GM21786 (cell line): ENCODE measurements around the gene RRP1.

Experiments
- ATAC-seq: cut with Tn5 transposase; IDR thresholded peaks from one replicate; pipeline ENCODE4 v1.9.1; 2021; ENCODE audit not compliant: unreplicated experiment

The RRP1 gene

DNA sequence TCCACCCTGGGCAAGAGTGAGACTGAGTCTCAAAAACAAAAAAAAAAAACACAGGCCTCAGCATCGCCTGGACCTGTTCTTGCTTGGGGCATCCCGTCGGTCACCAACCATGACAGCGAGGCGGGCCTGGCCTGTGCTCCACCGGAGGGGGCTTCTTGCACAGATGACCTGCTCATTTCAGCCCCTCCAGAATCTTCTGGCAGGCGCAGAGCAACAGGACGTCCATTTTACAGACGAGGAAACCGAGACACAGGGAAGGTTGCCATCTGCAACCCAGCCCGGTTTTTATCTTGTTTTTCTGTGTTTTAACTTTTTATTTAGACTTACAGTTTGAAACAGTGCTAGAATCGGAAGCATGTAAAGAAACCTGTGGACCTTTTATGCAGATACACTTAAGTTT, 14.2 kb upstream of the RRP1 start:
- no peak for ATAC-seq

DNA sequence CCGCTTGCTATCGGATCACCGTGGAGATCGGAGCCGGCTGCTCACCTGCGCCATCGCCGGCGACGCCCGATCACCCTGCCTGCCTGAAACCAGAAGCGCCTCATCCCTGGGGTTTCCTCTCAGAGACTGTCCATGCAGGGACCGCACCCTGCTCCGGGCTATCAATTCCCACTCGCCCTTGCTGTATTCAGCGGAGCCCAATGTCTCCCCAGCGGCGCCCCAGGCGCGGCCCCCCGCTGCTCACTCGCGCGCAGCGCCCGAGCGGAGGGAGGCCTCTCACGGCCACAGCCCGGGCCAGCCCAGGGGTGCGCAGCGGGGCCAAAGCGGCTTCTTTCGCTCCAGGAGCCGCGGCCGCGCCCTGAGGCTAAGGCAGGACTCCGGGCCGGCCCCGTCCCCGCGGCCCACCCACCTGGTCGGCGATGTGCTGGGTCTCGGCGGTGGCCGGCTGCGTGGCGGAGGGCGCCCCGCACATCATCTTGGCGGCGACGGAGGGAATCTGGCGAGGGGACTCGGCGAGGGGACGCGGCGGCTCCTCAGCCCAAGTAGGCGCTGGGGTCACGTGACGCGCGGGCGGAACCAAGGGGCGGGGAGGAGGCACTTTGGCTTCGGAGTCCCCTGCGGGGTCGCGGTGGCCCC, 13.5 kb upstream of the RRP1 start, which contains the start of gene CSTB:
Gene CSTB, minus strand, starts transcription at position 514 of the 636 bp plus-strand sequence. Its CDS starts 39 bp downstream, at position 475.
- peak; percentile 61 for ATAC-seq

DNA sequence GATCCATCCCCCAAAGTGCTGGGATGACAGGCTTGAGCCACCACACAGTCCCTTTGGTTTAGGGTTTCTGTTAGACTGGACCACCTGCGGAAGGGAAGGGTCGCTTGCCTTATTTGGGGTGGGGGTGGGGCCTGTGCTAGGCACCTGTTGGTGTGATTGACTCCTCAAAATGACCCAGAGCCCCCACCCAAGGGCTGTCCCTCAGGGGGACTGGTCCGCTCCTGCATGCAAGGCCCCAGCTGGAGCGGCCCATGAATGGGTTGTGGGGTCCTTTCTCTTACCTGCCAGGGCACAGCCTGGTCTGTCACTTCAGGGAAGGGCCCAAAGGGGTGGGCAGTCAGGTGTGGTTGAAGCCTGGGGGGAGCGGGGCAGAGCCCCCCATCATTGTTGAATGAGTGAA, 11.4 kb upstream of the RRP1 start:
- ATAC-seq: no peak

DNA sequence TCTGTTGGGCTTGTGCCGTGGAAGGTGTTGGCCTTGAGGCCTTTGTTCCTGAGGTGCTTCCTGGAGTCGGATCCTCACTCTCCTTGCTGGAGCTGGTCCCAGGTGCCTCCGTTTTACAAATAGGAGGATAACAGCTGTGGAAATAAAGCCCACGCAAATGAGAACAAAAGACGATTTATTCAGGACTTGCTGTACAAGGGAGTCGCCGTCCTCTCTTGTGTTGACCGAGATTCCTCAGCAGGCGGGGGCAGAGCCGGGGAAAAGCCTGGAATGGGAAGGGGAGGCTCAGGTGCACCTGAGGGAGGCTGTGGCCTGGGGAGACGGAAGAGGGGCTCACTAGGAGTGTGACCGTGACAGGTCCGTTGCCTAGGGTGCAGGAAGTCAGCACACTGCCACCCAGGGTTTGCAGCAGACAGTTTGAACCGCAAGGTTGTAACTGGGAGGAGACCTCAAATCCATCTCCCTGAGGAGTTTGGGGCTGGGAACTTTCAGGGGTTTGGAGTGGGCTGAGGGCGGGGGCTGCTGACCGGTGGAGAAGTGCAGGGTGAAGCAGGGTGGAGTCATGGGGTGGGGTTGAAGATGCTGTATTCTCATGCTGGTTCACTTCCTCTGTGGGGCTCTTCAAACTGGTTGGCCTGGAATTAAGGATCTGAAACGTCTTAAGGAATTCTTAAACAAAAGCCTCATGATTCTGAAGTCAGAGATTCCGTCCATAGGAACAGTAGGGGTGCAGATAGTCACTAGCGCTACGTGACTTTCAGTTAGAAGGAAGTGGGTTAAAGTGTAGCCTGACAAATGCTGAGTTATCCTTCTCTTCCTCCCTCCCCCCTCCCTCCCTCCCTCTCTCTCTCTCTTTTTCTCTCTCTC, 10.7 kb upstream of the RRP1 start:
- no peak for ATAC-seq

DNA sequence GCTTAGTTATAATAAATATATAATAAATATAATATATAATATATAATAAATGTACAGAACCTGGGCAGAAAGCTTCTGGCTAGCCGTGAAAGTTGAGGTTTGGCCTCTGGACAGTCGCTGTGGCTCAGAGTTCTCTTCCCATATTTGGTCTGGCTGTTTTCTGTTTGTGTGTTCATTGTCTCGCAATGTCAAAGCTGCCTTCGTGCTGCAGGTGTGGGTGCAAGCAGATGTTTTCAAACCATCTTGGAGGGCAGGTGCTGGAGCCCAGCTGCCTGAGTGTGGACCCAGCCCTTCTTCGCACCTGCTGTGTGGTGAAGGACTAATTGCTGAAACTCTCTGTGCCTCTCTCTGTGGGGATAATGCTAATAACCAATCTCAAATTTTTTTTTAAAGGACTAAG, 9.7 kb upstream of the RRP1 start:
- ATAC-seq: no peak

DNA sequence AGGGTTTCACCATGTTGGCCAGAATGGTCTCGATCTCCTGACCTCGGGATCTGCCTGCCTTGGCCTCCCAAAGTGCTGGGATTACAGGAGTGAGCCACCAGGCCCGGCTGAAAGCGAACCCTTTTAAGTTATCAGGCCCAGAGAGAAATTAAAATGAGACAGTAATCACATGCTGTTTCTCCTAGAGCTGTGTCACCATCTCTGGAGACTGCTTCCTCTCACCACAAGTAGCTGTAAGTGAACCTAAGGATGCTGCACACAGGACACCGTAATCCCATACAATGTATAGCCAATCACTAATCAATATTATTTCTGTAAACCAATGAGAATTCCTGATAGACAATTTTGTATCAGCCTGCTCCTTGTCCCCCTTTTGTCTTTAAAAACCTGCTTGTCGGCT, 7.5 kb upstream of the RRP1 start:
- no peak for ATAC-seq

DNA sequence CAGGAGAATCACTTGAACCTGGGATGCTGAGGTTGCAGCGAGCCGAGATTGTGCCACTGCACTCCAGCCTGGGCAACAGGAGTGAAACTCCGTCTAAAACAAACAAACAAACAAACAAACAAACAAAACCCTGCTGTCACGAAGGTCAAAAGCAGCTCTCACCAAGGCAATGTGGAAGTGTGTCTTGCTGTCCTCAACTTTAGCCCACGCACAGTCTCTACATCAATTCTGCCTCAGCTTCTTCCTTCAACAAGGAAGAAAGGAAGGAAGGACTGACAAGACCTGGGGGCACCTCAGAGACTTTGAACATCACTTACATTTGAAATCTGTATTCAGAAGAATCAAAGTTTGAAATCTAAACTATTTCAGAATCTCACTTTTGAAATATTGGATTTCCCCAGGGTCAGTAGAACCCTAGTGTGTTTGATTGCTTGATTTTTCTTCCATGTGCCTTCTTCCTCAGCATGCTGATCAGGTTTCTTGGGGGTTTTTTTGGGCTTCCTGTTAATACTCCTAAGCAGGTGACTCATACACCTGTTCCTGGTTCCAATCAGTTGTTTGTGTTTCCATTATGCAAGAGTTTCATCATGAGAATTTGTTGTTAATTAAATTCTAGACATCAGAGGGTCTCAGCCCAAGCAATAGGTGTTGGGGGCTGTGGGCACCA, 6.8 kb upstream of the RRP1 start:
- no peak for ATAC-seq

DNA sequence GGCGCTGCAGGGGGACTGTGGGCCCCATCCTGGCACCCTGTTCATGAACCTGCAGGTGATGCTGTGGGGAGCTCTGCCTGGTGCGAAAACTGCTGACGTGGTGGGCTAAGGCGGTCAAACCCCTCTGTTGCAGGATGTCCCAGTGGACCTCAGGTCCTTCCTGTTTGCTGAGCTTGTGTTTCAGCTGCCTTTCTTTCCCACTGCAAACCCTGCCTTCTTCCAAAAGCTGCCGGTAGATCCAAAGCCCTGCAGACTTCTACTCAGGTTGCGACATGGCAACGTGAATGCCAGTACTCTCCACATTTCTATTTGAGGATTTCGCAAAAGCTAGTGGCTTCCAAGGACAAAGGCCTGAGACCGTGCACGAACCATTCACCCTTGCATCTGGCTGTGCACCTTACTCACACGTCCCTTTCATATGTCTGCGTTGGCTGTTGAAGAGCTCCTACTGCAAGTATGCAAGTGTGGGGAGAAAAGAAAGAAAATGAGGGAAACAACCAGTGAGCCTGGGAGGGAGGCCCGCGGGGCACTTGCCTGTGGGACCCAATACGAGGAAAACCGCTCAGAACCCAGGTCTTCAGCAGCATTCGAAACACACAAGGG, 6.2 kb upstream of the RRP1 start:
- ATAC-seq: no peak

DNA sequence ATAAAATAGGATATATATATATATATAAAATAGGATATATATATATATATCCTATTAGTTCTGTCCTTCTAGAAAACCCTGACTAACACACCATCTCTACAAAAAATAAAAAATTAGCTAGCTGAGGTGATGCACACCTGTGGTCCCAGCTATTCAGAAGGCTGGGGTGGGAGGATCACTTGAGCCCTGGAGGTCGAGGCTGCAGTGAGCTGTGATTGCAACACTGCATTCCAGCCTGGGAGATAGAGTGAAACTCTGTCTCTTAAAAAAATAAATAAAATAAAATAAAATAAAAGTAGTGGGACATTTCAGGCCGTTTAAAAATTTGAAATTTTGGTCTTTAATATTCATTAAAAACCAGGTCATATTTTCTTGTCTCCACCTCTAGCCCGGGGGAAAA, 4.2 kb upstream of the RRP1 start:
- ATAC-seq: no peak

DNA sequence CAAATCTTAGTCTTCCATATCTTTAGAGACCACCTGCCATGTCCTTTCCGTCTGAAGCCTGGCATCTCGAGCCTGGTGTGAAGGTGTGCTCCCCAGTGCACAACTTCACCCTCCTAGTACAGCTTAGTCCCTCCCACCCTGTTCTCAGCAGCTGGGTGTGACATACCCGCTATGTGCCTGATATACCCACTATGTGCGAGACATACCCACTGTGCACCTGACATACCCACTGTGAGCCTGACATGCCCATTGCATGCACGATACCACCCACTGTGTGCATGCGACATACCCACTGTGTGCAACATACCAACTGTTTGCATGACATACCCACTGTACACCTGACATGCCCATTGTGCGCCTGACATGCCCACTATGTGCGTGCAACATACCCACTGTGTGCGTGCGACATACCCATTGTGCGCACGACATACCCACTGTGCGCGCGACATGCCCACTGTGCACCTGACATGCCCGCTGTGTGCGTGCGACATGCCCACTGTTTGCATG, 3.0 kb upstream of the RRP1 start:
- no peak for ATAC-seq

DNA sequence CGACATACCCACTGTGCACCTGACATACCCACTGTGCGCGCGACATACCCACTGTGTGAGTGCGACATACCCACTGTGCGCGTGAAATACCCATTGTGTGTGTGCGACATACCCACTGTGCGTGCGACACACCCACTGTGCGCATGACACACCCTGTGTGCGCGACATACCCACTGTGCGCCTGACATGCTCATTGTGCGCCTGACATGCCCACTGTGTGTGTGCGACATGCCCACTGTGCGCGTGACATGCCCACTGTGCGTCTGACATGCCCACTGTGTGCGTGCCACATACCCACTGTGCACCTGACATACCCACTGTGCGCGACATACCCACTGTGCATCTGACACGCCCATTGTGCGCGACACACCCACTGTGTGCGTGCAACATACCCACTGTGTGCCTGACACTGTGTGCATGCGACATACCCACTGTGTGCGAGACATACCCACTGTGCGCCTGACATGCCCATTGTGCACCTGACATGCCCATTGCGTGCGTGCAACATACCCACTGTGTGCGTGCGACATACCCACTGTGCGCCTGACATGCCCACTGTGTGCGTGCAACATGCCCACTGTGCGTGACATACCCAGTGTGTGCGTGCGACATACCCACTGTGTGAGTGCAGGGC, 2.5 kb upstream of the RRP1 start:
- ATAC-seq: no peak

DNA sequence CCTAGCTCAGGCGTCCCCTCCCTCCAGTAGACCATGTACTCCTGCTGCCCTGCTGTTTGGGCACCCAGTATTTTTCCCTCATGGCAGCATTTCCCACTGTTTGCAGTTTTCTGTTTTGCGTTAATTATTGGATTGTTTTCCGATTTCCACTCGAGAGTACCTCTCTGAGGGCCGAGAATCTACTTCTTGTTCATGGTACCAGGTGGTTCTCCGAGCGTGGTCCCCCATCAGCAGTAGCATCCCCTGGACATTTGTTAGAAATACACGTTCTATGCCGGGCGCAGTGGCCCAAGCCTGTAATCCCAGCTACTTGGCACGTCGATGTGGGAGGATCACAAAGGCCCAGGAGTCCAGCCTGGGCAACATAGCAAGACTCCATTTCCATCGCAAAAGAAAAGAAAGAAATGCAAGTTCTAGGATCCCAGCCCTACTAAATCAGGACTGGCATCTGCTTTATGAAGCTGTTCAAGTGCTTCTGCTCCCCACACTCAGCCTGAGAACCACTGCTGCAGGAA, 690 bp downstream of the RRP1 start:
- ATAC-seq: no peak

DNA sequence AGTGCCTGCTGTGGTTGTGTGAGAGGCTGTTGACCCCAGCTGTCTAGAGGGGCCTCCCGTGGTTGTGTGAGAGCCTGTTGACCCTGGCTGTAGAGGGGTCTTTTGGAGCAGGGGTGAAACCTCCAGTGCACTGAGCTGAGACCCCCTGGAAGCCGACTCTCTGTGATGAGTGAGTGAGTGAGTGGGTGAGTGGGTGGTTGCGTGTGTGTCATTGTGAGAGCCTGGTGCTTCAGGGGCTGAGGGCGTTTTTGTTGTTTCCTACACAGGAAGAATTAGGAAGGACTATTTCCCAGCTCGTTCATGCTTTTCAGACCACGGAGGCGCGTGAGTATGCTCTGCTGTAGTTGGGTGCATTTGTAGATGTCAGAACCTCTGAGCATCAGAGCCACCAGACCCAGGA, 3.0 kb downstream of the RRP1 start:
- no peak for ATAC-seq

DNA sequence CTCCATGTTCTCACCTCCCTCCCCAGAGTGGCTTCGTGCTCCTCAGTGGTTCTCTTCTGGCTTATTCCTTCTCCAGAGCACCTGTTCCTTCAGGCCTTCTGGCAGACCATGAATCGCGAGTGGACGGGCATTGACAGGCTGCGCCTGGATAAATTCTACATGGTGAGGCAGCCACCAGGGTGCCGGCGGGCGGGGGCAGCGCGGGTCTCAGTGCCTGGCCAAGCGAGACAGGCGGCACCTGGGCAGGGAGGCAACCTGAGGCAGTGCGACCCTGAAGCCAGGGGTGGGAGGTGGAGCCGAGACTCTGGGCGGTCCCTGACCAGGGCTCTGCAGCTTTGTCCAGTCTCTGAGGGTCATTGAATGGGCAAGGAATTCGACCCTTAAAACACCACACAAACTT, 3.9 kb downstream of the RRP1 start:
- no peak for ATAC-seq

DNA sequence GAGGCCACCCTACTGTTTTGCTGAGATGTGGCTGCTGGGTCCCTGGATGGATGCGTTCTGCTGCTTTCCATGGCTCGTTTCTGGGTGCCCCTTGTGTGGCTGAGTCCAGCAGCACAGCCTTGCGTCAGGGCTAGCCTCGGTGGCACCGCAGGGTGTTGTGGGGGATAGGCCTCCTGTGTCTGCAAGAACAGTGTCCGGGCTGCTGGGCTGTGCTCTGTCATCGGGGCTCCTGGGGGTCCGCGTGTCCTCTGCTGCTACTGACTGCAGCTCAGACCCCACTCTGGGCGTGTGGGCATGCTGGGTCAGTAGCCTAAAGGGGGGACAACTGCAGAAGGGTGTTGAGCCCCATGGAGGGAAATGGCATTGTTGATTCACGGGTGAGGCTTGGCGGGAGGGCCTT, 4.9 kb downstream of the RRP1 start:
- no peak for ATAC-seq

DNA sequence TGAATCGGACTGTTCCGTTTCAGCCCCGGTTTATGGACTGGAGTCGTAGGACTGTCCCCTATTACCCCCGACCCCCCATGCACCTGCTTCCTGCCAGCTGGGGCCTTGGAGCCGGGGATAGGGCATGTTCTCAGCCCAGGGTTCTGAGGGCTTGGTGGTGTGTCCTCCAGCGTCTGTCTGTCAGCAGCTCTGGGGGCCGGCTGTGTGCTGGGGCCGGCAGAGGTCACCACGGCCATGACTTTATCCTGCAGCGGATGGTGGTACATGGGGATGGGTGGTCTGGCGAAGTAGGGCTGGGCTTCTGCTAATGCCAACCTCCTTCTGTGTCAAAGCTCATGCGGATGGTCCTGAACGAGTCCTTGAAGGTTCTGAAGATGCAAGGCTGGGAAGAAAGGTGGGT, 5.5 kb downstream of the RRP1 start:
- ATAC-seq: no peak

DNA sequence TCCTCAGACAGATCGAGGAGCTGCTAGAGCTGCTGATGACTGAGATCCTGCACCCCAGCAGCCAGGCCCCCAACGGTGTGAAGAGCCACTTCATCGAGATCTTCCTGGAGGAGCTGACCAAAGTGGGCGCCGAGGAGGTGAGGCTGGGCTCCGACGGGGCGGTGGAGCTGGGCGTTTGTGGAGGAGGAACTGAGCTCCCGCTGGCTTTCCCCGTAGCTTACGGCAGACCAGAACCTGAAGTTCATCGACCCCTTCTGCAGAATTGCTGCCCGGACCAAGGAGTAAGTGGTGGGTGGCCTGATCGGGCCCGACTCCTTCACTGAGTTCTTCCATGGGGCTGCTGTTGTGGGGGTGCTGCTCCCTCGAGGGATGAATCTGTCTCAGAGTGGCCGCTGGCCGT, 8.0 kb downstream of the RRP1 start:
- no peak for ATAC-seq

DNA sequence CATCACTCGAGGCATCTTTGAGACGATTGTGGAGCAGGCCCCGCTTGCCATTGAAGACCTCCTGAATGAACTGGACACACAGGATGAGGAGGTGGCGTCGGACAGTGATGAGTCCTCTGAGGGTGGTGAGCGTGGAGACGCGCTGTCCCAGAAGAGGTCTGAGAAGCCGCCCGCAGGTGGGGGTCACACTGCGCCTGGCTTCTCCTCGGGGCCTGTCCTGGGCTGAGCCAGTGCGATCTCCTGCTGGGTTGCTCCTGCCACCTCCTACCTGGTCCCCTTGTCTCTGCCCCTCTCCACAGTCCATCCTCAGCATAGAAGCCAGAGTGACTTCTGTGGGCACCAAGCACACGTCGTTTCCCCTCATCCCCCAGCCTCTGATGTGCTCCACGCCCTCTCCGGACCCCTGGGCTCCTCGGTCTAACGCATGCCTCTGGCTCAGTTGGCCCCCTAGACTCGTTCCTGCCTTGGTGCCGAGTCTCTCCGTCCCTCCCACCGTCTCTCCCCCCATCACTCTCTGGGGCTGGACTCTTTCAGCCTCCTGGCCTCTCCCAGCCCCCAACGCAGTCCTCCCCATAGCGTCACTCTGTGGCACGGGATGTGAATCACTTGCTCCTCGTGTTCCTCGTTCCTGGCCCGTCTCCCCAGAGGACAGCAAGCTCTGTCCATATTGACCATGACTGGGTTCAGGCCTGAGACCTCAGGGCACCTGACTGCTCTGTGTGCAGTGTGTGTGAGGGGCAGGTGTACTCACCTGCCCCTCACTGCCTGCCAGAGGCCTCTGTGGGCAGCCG, 8.7 kb downstream of the RRP1 start:
- no peak for ATAC-seq

DNA sequence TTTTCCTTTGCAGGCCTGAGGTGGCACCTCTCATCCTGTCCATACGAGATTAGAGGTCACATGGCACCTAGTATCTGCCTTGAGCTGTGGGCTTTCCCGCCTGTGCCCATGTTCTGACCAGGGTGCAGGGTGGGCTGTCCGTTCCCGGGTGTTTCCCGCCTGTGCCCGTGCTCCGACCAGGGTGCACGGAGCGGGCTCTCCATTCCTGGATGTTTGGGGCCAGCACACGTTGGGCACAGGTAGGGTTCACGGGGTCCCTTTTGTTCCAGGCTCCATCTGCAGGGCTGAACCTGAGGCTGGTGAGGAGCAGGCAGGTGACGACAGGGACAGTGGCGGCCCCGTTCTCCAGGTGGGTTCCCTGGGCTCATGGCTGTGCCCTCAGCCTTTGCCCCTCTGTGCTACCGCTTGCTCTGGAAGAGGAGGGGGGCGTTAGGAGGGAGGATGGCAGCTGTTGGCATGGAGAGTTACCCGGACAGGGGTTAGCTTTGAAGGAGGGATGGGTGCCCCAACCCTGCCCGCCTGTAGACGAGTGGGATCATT, 10.0 kb downstream of the RRP1 start:
- no peak for ATAC-seq

DNA sequence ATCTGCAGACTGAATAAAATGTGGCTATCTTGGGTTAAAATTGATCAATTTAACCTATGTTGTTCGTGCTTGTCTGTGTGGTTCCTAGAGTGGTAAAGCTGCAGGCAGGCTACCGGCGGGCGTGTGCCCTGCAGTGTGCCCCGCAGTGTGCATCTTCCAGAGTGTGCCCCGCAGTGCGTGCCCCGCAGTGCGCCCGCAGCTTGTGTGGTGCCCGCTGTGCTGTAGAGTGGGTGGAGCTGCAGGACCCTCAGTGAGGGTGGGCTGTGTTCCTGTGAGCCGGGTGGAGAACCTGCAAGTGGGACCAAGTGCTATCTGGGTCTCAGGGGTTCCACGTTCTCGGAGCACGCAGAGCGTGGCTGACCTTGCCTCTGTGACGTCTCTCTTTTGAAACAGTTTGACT, 10.7 kb downstream of the RRP1 start:
- no peak for ATAC-seq
